K562 (cell line): ENCODE data around the gene API5. TPM values are rescaled to one million over a fixed set of nuclear protein-coding genes. Genes with fewer than 3 reads are reported as not detected.

ENCODE experiments used
- ATAC-seq: fragments of 200-7000 bp; cut with Tn5 transposase; 3 replicates; pipeline ENCODE4 v1.9.1; 2020; ENCODE audit warnings: moderate library complexity
- Bru-seq: library from RNA; stranded (reverse); fragments of 400-500 nt; gene quantifications from one replicate; lab custom pipeline; 2021; lab: Mats Ljungman, UMichigan
- BruChase-seq, 2 experiments: library from RNA; stranded (reverse); fragments of 400-500 nt; gene quantifications; one replicate each; lab custom pipeline; 2021; lab: Mats Ljungman, UMichigan
- BruUV-seq: library from RNA; stranded (reverse); fragments of 400-500 nt; replicated peaks from 2 replicates; lab custom pipeline; 2021; lab: Mats Ljungman, UMichigan
- CTCF ChIA-PET: fragments of 300-600 bp; formaldehyde crosslinking; extraction: SDS; loops from one replicate; lab custom pipeline; 2021; ENCODE audit warnings: low intra/inter-chr PET ratio; lab: Yijun Ruan, JAX
- POLR2A ChIA-PET: fragments of 300-600, 350-650 bp; sonication (Branson Sonifier 250); formaldehyde crosslinking; extraction: SDS; loops from one replicate; lab custom pipeline; 2021; ENCODE audit warnings: antibody characterized with exemption, inconsistent platforms; lab: Yijun Ruan, JAX
- DNase-seq, 4 experiments: peaks; one replicate each; pipeline versions ENCODE4 v3.0.0 to v3.0.0-alpha.2; 2011 to 2018; ENCODE audit warnings: low spot score in 3 of 4, mixed read lengths in 3 of 4; ENCODE audit errors: extremely low read depth in 1 of 4
- FAIRE-seq: peaks from 2 replicates; lab custom pipeline; 2011; peaks lifted over from hg19 to GRCh38; lab: Jason Lieb, UNC
- H2AFZ ChIP-seq: 2 replicates; pipeline ENCODE4 v1.6.0; 2011; ENCODE audit warnings: low read depth, low read length, control low read depth, inconsistent platforms
- H3K27ac ChIP-seq: fragments of 200-600 bp; 3 replicates; pipeline ENCODE4 v1.8.0; 2011; ENCODE audit warnings: low read depth, mild to moderate bottlenecking, control low read depth, inconsistent platforms, low read length, moderate library complexity, mixed read lengths; ENCODE audit errors: extremely low read depth
- H3K27me3 ChIP-seq, 2 experiments: fragments of 300-600 bp in 1 of 2; 2 replicates in 1 of 2; 3 replicates in 1 of 2; pipeline versions ENCODE4 v1.6.0 to v1.8.0; 2011; ENCODE audit warnings: inconsistent platforms in 2 of 2, low read length in 2 of 2, mild to moderate bottlenecking in 1 of 2, mixed read lengths in 1 of 2, moderate library complexity in 1 of 2; ENCODE audit not compliant: control insufficient read depth in 2 of 2, insufficient read depth in 2 of 2
- H3K36me3 ChIP-seq: fragments of 300-600 bp; 3 replicates; pipeline ENCODE4 v1.8.0; 2011; ENCODE audit warnings: mild to moderate bottlenecking, low read length, inconsistent platforms; ENCODE audit not compliant: control insufficient read depth, insufficient read depth
- H3K4me1 ChIP-seq, 2 experiments: fragments of 200-600 bp in 1 of 2; replicated peaks in 1 of 2; 2 replicates in 1 of 2; 3 replicates in 1 of 2; pipeline versions ENCODE4 v1.5.1 to v1.8.0; 2011; ENCODE audit warnings: inconsistent platforms in 2 of 2, low read length in 2 of 2, mild to moderate bottlenecking in 1 of 2, mixed read lengths in 1 of 2, moderate library complexity in 1 of 2; ENCODE audit not compliant: control insufficient read depth in 2 of 2, insufficient read depth in 2 of 2
- H3K4me2 ChIP-seq: 2 replicates; pipeline ENCODE4 v1.6.1; 2011; ENCODE audit warnings: low read length, control low read depth, inconsistent platforms, mixed read lengths; ENCODE audit not compliant: insufficient read depth
- H3K4me3 ChIP-seq: fragments of 200-600 bp; sonication (generic), shearing (Covaris generic); 2 replicates; pipeline ENCODE4 v1.5.1; 2016; ENCODE audit warnings: control low read depth, inconsistent platforms
- H3K79me2 ChIP-seq: fragments of 200-600 bp; 3 replicates; pipeline ENCODE4 v1.8.0; 2011; ENCODE audit warnings: low read length, inconsistent platforms; ENCODE audit not compliant: control insufficient read depth, insufficient read depth
- H3K9ac ChIP-seq, 2 experiments: 2 replicates each; pipeline versions ENCODE4 v1.6.0 to v1.6.1; 2011; ENCODE audit warnings: low read depth in 2 of 2, low read length in 2 of 2, control low read depth in 1 of 2, inconsistent platforms in 1 of 2, mild to moderate bottlenecking in 1 of 2, mixed read lengths in 1 of 2; ENCODE audit not compliant: insufficient read depth in 1 of 2
- H3K9me1 ChIP-seq: one replicate; pipeline ENCODE4 v1.6.0; 2011; ENCODE audit warnings: inconsistent platforms, mild to moderate bottlenecking, low read length, moderate library complexity; ENCODE audit not compliant: control insufficient read depth, insufficient read depth
- H3K9me3 ChIP-seq: replicated peaks from 2 replicates; pipeline ENCODE4 v1.5.1; 2011; ENCODE audit warnings: low read depth, low read length, inconsistent platforms; ENCODE audit not compliant: control insufficient read depth, insufficient read depth
- H4K20me1 ChIP-seq: replicated peaks from 2 replicates; pipeline ENCODE4 v1.6.1; 2011; ENCODE audit warnings: low read length, inconsistent platforms, mixed read lengths; ENCODE audit not compliant: control insufficient read depth, insufficient read depth
- MTA1 ChIP-seq: fragments of 450-650 bp; IDR thresholded peaks from 2 replicates; pipeline ENCODE4 v1.6.1; 2017; ENCODE audit warnings: borderline replicate concordance
- YBX1 ChIP-seq: fragments of 450-650 bp; IDR thresholded peaks from 2 replicates; pipeline ENCODE4 v1.7.1; 2016; ENCODE audit warnings: mild to moderate bottlenecking
- ZNF76 ChIP-seq: fragments of 250-450 bp; sonication (Bioruptor Pico); IDR thresholded peaks from 2 replicates; pipeline ENCODE4 v1.4.0; 2020; ENCODE audit warnings: mild to moderate bottlenecking, moderate library complexity, borderline replicate concordance
- WGBS: fragments of 100-300 bp; shearing (Covaris generic); methylation state at CpG from one replicate; pipeline ENCODE4 v1.1.6; 2016; ENCODE audit warnings: low coverage, mixed read lengths; ENCODE audit not compliant: insufficient coverage; ENCODE audit errors: missing lambda C conversion rate; 5-methylcytosine and 5-hydroxymethylcytosine counted together
- in situ Hi-C: fragments of 300-500 bp; cut with MboI; formaldehyde crosslinking; loops from 4 replicates; pipeline ENCODE4 v1.15.0; 2018; ENCODE audit warnings: inconsistent platforms, mixed read lengths
- intact Hi-C: fragments of 100-400 bp; cut with micrococcal nuclease; formaldehyde crosslinking; loops from 2 replicates; pipeline ENCODE4 v1.14.2; 2022
- long read RNA-seq, 3 experiments: library from polyadenylated mRNA in 2 of 3; library from RNA in 1 of 3; unstranded in 2 of 3; stranded (forward) in 1 of 3; transcript quantifications; one replicate each; pipeline ENCODE4 v2.0.0, GENCODE V29; 2019 to 2022
- polyA minus RNA-seq, 3 experiments: library from RNA; depleted of rRNA, polyadenylated mRNA; stranded (reverse); fragments of >200 nt; gene quantifications; 2 replicates each; pipeline ENCODE4 v1.2.3, GENCODE V29; 2011
- polyA plus RNA-seq, 8 experiments: library from polyadenylated mRNA; depleted of rRNA in 4 of 8; stranded (reverse) in 5 of 8; unstranded in 3 of 8; fragments of >200 nt; fragmentation: Nextera tagmentation in 2 of 8; fragmentation: Illumina TruSeq in 1 of 8; extraction: Ambion mirVana in 2 of 8; extraction: Trizol in 1 of 8; gene quantifications; 2 replicates each; pipeline versions ENCODE4 v1.2.1 to v1.2.3, GENCODE V29; 2011 to 2014; ENCODE audit warnings: inconsistent platforms in 1 of 8, missing spikeins in 1 of 8
- total RNA-seq, 7 experiments: library from RNA; depleted of rRNA in 6 of 7; stranded (reverse); fragments of >200 nt in 6 of 7; fragmentation: Illumina TruSeq in 2 of 7; extraction: Trizol in 2 of 7; gene quantifications; 2 replicates each; pipeline versions ENCODE4 v1.2.1 to v1.2.3, GENCODE V29; 2011 to 2021; ENCODE audit warnings: low replicate concordance in 1 of 7
- TF ChIP-seq, protein P1 (sequence below), 2 experiments: fragments of 450-650 bp in 1 of 2; sonication (generic) in 1 of 2; formaldehyde crosslinking in 1 of 2; IDR thresholded peaks; 2 replicates each; pipeline versions ENCODE4 v1.7.1 to v1.9.0; 2016 to 2022; ENCODE audit warnings: inconsistent platforms in 1 of 2, mild to moderate bottlenecking in 1 of 2, missing genetic modification reagents in 1 of 2

The API5 gene
- total RNA-seq (2011; cell fraction: chromatin; rRNA removed; ENCODE audit: low replicate concordance) = 43.6 and 102 TPM in 2 replicates
- total RNA-seq (2011; cell fraction: nucleolus; rRNA removed) = 29.1 and 31.0 TPM in 2 replicates
- total RNA-seq (2011; cell fraction: nucleoplasm; rRNA removed) = 37.9 and 47.3 TPM in 2 replicates
- total RNA-seq (2014; rRNA removed) (90.8 and 113 TPM in 2 replicates), total RNA-seq (2014; rRNA removed; fragmentation: Illumina TruSeq; extraction: Trizol) (110 and 126 TPM in 2 replicates), total RNA-seq (2015; rRNA removed; fragmentation: Illumina TruSeq; extraction: Trizol) (110 and 123 TPM in 2 replicates), total RNA-seq (2021) (133 and 136 TPM in 2 replicates), polyA plus RNA-seq (2011; rRNA removed) (86.1 and 132 TPM in 2 replicates), polyA plus RNA-seq (2014; fragmentation: Illumina TruSeq; extraction: Trizol) (124 and 146 TPM in 2 replicates), polyA plus RNA-seq (2014; fragmentation: Nextera tagmentation; extraction: Ambion mirVana) (100 to 1,000 TPM in 1 of 2 experiments, 10 to 100 TPM in 1; 59.8 to 111 TPM), polyA plus RNA-seq (2014; rRNA removed) (127 and 128 TPM in 2 replicates), polyA minus RNA-seq (2011; rRNA and poly(A)+ RNA removed) (114 and 116 TPM in 2 replicates), Bru-seq, nascent RNA (percentile 92 among the genes with signal in this experiment), BruChase-seq, experiment 1, labeled RNA remaining after a 2-hour chase (percentile 96 among the genes with signal in this experiment), BruChase-seq, experiment 2, labeled RNA remaining after a 6-hour chase (percentile 96 among the genes with signal in this experiment)
- 19.8 and 42.9 TPM in 2 replicates for polyA plus RNA-seq (2011; cell fraction: cytosol; rRNA removed)
- 28.9 and 44.1 TPM in 2 replicates for polyA plus RNA-seq (2011; cell fraction: nucleus; rRNA removed)
- 70.4 and 84.2 TPM in 2 replicates for polyA plus RNA-seq (2012)
- 37.8 and 54.5 TPM in 2 replicates for polyA minus RNA-seq (2011; cell fraction: cytosol; rRNA and poly(A)+ RNA removed)
- 38.2 and 53.0 TPM in 2 replicates for polyA minus RNA-seq (2011; cell fraction: nucleus; rRNA and poly(A)+ RNA removed)
- long read RNA-seq, experiment 1, transcript API5-208 (14 exons, 1,868 nt) = minor isoform, 290 of 771 reads
- long read RNA-seq, experiment 1, transcript API5-201 (14 exons, 3,714 nt) = major isoform, 312 of 771 reads
- long read RNA-seq, experiment 1, transcript API5-210 (13 exons, 1,760 nt) = minor isoform, 23 of 771 reads
- long read RNA-seq, experiment 1, transcript API5-203 (15 exons, 2,257 nt) = minor isoform, 10 of 771 reads
- long read RNA-seq, experiment 1, partial matches to known transcripts = 38 of 771 reads
- long read RNA-seq, experiment 1, other reads (novel, unspliced or antisense) = 97 of 771 reads
- long read RNA-seq, experiment 2, partial matches to known transcripts = 72 of 87 reads
- long read RNA-seq, experiment 2, other reads (novel, unspliced or antisense) = 5 of 87 reads
- long read RNA-seq, experiment 3, transcript API5-208 (14 exons, 1,868 nt) = minor isoform, 21 of 75 reads
- long read RNA-seq, experiment 3, transcript API5-201 (14 exons, 3,714 nt) = major isoform, 33 of 75 reads
- long read RNA-seq, experiment 3, transcript API5-210 (13 exons, 1,760 nt) = minor isoform, 5 of 75 reads
- long read RNA-seq, experiment 3, partial matches to known transcripts = 7 of 75 reads
- long read RNA-seq, experiment 3, other reads (novel, unspliced or antisense) = 9 of 75 reads

DNA sequence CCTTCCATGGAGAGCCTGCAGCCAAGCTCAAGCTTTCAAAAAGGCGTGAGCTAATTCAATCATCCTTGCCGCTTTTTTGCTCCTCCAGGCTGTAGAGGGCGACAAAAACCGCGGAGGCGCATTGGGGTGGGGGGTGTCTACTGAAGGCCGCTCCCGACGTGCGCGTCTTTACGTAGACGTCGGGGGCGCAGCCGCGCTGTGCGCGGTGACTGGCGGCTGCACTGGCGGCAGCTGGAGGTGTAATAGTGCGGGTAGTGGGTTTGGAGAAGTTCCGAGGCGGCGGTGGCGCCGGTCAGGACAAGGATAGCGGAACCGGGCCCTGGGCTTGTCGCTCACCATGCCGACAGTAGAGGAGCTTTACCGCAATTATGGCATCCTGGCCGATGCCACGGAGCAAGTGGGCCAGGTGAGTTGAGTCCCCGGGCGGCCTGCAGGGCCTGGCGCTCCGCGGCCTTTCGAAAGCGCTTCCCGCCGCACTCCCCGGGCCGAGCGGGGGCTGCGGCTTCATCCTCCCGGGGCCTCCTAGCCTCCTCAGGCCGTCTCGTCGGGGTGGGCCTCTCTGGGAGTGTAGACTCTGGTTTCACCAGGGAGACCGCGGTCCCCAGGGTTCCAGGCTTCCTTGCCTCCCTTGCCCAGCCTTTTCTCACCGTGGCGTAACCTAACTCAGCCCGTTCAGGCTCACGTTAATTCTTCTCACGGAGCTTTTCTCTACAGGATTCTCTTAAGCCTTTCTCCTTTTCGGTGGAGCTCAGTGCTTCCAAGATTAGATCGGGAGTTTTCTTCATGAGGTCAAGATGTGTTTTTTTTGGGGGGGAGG is at the start of gene API5:
API5 (plus strand) TSS at position 206 of the 817 bp plus-strand sequence; CDS start at position 338, 132 bp downstream.
- intact Hi-C loops (loop anchor here (1.0 to 10.0 kb wide), 3 partner anchors 47 to 263 kb away; no protein-coding TSS in a partner anchor), in situ Hi-C loops (no loop called here)
- peaks cover 4 to 6% of the 10 kb centered on the region in 2 experiments; a peak in 4 of 5 replicates for H3K4me1 ChIP-seq
- H3K79me2 ChIP-seq = peaks cover 52% of the 10 kb centered on the region
- WGBS = under 1% methylated on average over 48 of the region's 60 CpGs
- no peaks in the 10 kb centered on the region for H3K9me1 ChIP-seq
- no peaks in the 10 kb centered on the region for H3K27me3 ChIP-seq
- peak within 1 kb of the TSS; percentile 78 for H3K4me2 ChIP-seq
- TSS peak; percentile 66 for BruUV-seq
- peak; percentile 96 for FAIRE-seq
- peak within 1 kb of the TSS; percentile 74 for H3K27ac ChIP-seq
- H2AFZ ChIP-seq = peak within 1 kb of the TSS; percentile 94
- H4K20me1 ChIP-seq = peaks cover 10% of the 10 kb centered on the region; the same call in 1 of the 2 replicates
- peaks cover 26% of the 10 kb centered on the region for H3K36me3 ChIP-seq
- ChIA-PET CTCF (interaction anchor here (0.6 to 0.9 kb wide), 2 partner anchors 107 to 246 kb away, joined by 3 to 4 read pairs; no protein-coding TSS in a partner anchor), POLR2A (interaction anchor here (0.6 to 2.7 kb wide), 11 partner anchors 9 to 520 kb away, joined by 3 to 18 read pairs (median 3); partner anchors contain the start of gene TTC17)
- peak within 1 kb of the TSS; percentile 60 for H3K4me3 ChIP-seq
- peak; percentile 79 to 97 (median 84) for DNase-seq
- ATAC-seq = peak; percentile 97
- peak within 1 kb of the TSS; percentile 76 to 95 for H3K9ac ChIP-seq
- no peaks in the 10 kb centered on the region for H3K9me3 ChIP-seq
- no peak for TF ChIP-seq ZNF76 (CRISPR knock-in tag)
- TF ChIP-seq YBX1 = no peak
- no peak for TF ChIP-seq MTA1
- TF ChIP-seq, protein P1, sequence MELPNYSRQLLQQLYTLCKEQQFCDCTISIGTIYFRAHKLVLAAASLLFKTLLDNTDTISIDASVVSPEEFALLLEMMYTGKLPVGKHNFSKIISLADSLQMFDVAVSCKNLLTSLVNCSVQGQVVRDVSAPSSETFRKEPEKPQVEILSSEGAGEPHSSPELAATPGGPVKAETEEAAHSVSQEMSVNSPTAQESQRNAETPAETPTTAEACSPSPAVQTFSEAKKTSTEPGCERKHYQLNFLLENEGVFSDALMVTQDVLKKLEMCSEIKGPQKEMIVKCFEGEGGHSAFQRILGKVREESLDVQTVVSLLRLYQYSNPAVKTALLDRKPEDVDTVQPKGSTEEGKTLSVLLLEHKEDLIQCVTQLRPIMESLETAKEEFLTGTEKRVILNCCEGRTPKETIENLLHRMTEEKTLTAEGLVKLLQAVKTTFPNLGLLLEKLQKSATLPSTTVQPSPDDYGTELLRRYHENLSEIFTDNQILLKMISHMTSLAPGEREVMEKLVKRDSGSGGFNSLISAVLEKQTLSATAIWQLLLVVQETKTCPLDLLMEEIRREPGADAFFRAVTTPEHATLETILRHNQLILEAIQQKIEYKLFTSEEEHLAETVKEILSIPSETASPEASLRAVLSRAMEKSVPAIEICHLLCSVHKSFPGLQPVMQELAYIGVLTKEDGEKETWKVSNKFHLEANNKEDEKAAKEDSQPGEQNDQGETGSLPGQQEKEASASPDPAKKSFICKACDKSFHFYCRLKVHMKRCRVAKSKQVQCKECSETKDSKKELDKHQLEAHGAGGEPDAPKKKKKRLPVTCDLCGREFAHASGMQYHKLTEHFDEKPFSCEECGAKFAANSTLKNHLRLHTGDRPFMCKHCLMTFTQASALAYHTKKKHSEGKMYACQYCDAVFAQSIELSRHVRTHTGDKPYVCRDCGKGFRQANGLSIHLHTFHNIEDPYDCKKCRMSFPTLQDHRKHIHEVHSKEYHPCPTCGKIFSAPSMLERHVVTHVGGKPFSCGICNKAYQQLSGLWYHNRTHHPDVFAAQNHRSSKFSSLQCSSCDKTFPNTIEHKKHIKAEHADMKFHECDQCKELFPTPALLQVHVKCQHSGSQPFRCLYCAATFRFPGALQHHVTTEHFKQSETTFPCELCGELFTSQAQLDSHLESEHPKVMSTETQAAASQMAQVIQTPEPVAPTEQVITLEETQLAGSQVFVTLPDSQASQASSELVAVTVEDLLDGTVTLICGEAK (IDR thresholded peaks at IDR 0.05) = no peak
- TF ChIP-seq, protein P1 (CRISPR knock-in tag; IDR thresholded peaks at IDR 0.05) = no peak
